K562 (cell line): ENCODE data around the gene SCFD2. TPM values are rescaled to one million over a fixed set of nuclear protein-coding genes. Genes with fewer than 3 reads are reported as not detected.

ENCODE experiments used
- ATAC-seq: fragments of 200-7000 bp; cut with Tn5 transposase; 3 replicates; pipeline ENCODE4 v1.9.1; 2020; ENCODE audit warnings: moderate library complexity
- BruUV-seq: library from RNA; stranded (reverse); fragments of 400-500 nt; replicated peaks from 2 replicates; lab custom pipeline; 2021; lab: Mats Ljungman, UMichigan
- CTCF ChIA-PET: fragments of 300-600 bp; formaldehyde crosslinking; extraction: SDS; loops from one replicate; lab custom pipeline; 2021; ENCODE audit warnings: low intra/inter-chr PET ratio; lab: Yijun Ruan, JAX
- POLR2A ChIA-PET: fragments of 300-600, 350-650 bp; sonication (Branson Sonifier 250); formaldehyde crosslinking; extraction: SDS; loops from one replicate; lab custom pipeline; 2021; ENCODE audit warnings: antibody characterized with exemption, inconsistent platforms; lab: Yijun Ruan, JAX
- DNase-seq, 4 experiments: peaks; one replicate each; pipeline versions ENCODE4 v3.0.0 to v3.0.0-alpha.2; 2011 to 2018; ENCODE audit warnings: low spot score in 3 of 4, mixed read lengths in 3 of 4; ENCODE audit errors: extremely low read depth in 1 of 4
- FAIRE-seq: peaks from 2 replicates; lab custom pipeline; 2011; peaks lifted over from hg19 to GRCh38; lab: Jason Lieb, UNC
- H2AFZ ChIP-seq: 2 replicates; pipeline ENCODE4 v1.6.0; 2011; ENCODE audit warnings: low read depth, low read length, control low read depth, inconsistent platforms
- H3K27ac ChIP-seq: fragments of 200-600 bp; 3 replicates; pipeline ENCODE4 v1.8.0; 2011; ENCODE audit warnings: low read depth, mild to moderate bottlenecking, control low read depth, inconsistent platforms, low read length, moderate library complexity, mixed read lengths; ENCODE audit errors: extremely low read depth
- H3K27me3 ChIP-seq, 2 experiments: fragments of 300-600 bp in 1 of 2; 2 replicates in 1 of 2; 3 replicates in 1 of 2; pipeline versions ENCODE4 v1.6.0 to v1.8.0; 2011; ENCODE audit warnings: inconsistent platforms in 2 of 2, low read length in 2 of 2, mild to moderate bottlenecking in 1 of 2, mixed read lengths in 1 of 2, moderate library complexity in 1 of 2; ENCODE audit not compliant: control insufficient read depth in 2 of 2, insufficient read depth in 2 of 2
- H3K36me3 ChIP-seq: fragments of 300-600 bp; 3 replicates; pipeline ENCODE4 v1.8.0; 2011; ENCODE audit warnings: mild to moderate bottlenecking, low read length, inconsistent platforms; ENCODE audit not compliant: control insufficient read depth, insufficient read depth
- H3K4me1 ChIP-seq, 2 experiments: fragments of 200-600 bp in 1 of 2; replicated peaks in 1 of 2; 2 replicates in 1 of 2; 3 replicates in 1 of 2; pipeline versions ENCODE4 v1.5.1 to v1.8.0; 2011; ENCODE audit warnings: inconsistent platforms in 2 of 2, low read length in 2 of 2, mild to moderate bottlenecking in 1 of 2, mixed read lengths in 1 of 2, moderate library complexity in 1 of 2; ENCODE audit not compliant: control insufficient read depth in 2 of 2, insufficient read depth in 2 of 2
- H3K4me2 ChIP-seq: 2 replicates; pipeline ENCODE4 v1.6.1; 2011; ENCODE audit warnings: low read length, control low read depth, inconsistent platforms, mixed read lengths; ENCODE audit not compliant: insufficient read depth
- H3K4me3 ChIP-seq: fragments of 200-600 bp; sonication (generic), shearing (Covaris generic); 2 replicates; pipeline ENCODE4 v1.5.1; 2016; ENCODE audit warnings: control low read depth, inconsistent platforms
- H3K79me2 ChIP-seq: fragments of 200-600 bp; 3 replicates; pipeline ENCODE4 v1.8.0; 2011; ENCODE audit warnings: low read length, inconsistent platforms; ENCODE audit not compliant: control insufficient read depth, insufficient read depth
- H3K9ac ChIP-seq, 2 experiments: 2 replicates each; pipeline versions ENCODE4 v1.6.0 to v1.6.1; 2011; ENCODE audit warnings: low read depth in 2 of 2, low read length in 2 of 2, control low read depth in 1 of 2, inconsistent platforms in 1 of 2, mild to moderate bottlenecking in 1 of 2, mixed read lengths in 1 of 2; ENCODE audit not compliant: insufficient read depth in 1 of 2
- H3K9me1 ChIP-seq: one replicate; pipeline ENCODE4 v1.6.0; 2011; ENCODE audit warnings: inconsistent platforms, mild to moderate bottlenecking, low read length, moderate library complexity; ENCODE audit not compliant: control insufficient read depth, insufficient read depth
- H3K9me3 ChIP-seq: replicated peaks from 2 replicates; pipeline ENCODE4 v1.5.1; 2011; ENCODE audit warnings: low read depth, low read length, inconsistent platforms; ENCODE audit not compliant: control insufficient read depth, insufficient read depth
- H4K20me1 ChIP-seq: replicated peaks from 2 replicates; pipeline ENCODE4 v1.6.1; 2011; ENCODE audit warnings: low read length, inconsistent platforms, mixed read lengths; ENCODE audit not compliant: control insufficient read depth, insufficient read depth
- CBX5 ChIP-seq: IDR thresholded peaks from 2 replicates; pipeline ENCODE4 v1.6.1; 2014; ENCODE audit warnings: low read depth, borderline replicate concordance
- CXXC5 ChIP-seq: fragments of 250-450 bp; sonication (Bioruptor Pico); IDR thresholded peaks from 2 replicates; pipeline ENCODE4 v1.8.0; 2022; ENCODE audit warnings: inconsistent platforms, mild to moderate bottlenecking, moderate library complexity
- EHMT2 ChIP-seq: fragments of 450-650 bp; IDR thresholded peaks from 2 replicates; pipeline ENCODE4 v1.6.1; 2018; ENCODE audit warnings: antibody characterized with exemption
- NCOR1 ChIP-seq: fragments of 450-650 bp; IDR thresholded peaks from 2 replicates; pipeline ENCODE4 v1.6.1; 2016; ENCODE audit warnings: mild to moderate bottlenecking, moderate library complexity
- PRPF4 ChIP-seq: fragments of 200-400 bp; formaldehyde crosslinking; IDR thresholded peaks from one replicate; pipeline ENCODE4 v1.6.1; 2017; ENCODE audit warnings: low read length, low read depth, mild to moderate bottlenecking; ENCODE audit not compliant: insufficient read depth, poor library complexity, severe bottlenecking
- RAD21 ChIP-seq, 2 experiments: fragments of 250-450 bp in 1 of 2; fragments of 450-650 bp in 1 of 2; sonication (Bioruptor Pico) in 1 of 2; formaldehyde crosslinking in 1 of 2; IDR thresholded peaks in 1 of 2; conservative IDR thresholded peaks in 1 of 2; 2 replicates each; pipeline versions ENCODE4 v1.4.0 to v1.8.0; 2020 to 2022; ENCODE audit warnings: mild to moderate bottlenecking in 2 of 2, moderate library complexity in 1 of 2
- SOX6 ChIP-seq: fragments of 450-650 bp; IDR thresholded peaks from 2 replicates; pipeline ENCODE4 v1.6.1; 2014; ENCODE audit warnings: mild to moderate bottlenecking
- XRCC5 ChIP-seq: fragments of 200-400 bp; formaldehyde crosslinking; IDR thresholded peaks from 2 replicates; pipeline ENCODE4 v1.6.1; 2017; ENCODE audit warnings: low read depth, mild to moderate bottlenecking, low read length
- ZNF408 ChIP-seq: fragments of 250-450 bp; sonication (Bioruptor Pico); IDR thresholded peaks from 2 replicates; pipeline ENCODE4 v1.4.0; 2020; ENCODE audit warnings: low read depth, mild to moderate bottlenecking, moderate library complexity
- ZNF696 ChIP-seq: fragments of 250-450 bp; sonication (Bioruptor Pico); conservative IDR thresholded peaks from 2 replicates; pipeline ENCODE4 v1.4.0; 2020; ENCODE audit warnings: mild to moderate bottlenecking, moderate library complexity
- WGBS: fragments of 100-300 bp; shearing (Covaris generic); methylation state at CpG from one replicate; pipeline ENCODE4 v1.1.6; 2016; ENCODE audit warnings: low coverage, mixed read lengths; ENCODE audit not compliant: insufficient coverage; ENCODE audit errors: missing lambda C conversion rate; 5-methylcytosine and 5-hydroxymethylcytosine counted together
- in situ Hi-C: fragments of 300-500 bp; cut with MboI; formaldehyde crosslinking; loops from 4 replicates; pipeline ENCODE4 v1.15.0; 2018; ENCODE audit warnings: inconsistent platforms, mixed read lengths
- intact Hi-C: fragments of 100-400 bp; cut with micrococcal nuclease; formaldehyde crosslinking; loops from 2 replicates; pipeline ENCODE4 v1.14.2; 2022
- polyA plus RNA-seq, 8 experiments: library from polyadenylated mRNA; depleted of rRNA in 4 of 8; stranded (reverse) in 5 of 8; unstranded in 3 of 8; fragments of >200 nt; fragmentation: Nextera tagmentation in 2 of 8; fragmentation: Illumina TruSeq in 1 of 8; extraction: Ambion mirVana in 2 of 8; extraction: Trizol in 1 of 8; gene quantifications; 2 replicates each; pipeline versions ENCODE4 v1.2.1 to v1.2.3, GENCODE V29; 2011 to 2014; ENCODE audit warnings: inconsistent platforms in 1 of 8, missing spikeins in 1 of 8
- total RNA-seq, 7 experiments: library from RNA; depleted of rRNA in 6 of 7; stranded (reverse); fragments of >200 nt in 6 of 7; fragmentation: Illumina TruSeq in 2 of 7; extraction: Trizol in 2 of 7; gene quantifications; 2 replicates each; pipeline versions ENCODE4 v1.2.1 to v1.2.3, GENCODE V29; 2011 to 2021; ENCODE audit warnings: low replicate concordance in 1 of 7
- TF ChIP-seq, protein P1 (sequence below): fragments of 450-650 bp; IDR thresholded peaks from 2 replicates; pipeline ENCODE4 v1.6.1; 2016
- TF ChIP-seq, protein P2 (sequence below): sonication (generic); formaldehyde crosslinking; IDR thresholded peaks from 2 replicates; pipeline ENCODE4 v1.8.0; 2022; ENCODE audit warnings: mild to moderate bottlenecking, missing genetic modification reagents

The SCFD2 gene
- total and polyA plus RNA-seq, 9 of the 15 experiments (the other 6 are each of a cell fraction or from before 2014, with no cell fraction given): 5.7 to 30.3 (median 22.8) TPM

DNA sequence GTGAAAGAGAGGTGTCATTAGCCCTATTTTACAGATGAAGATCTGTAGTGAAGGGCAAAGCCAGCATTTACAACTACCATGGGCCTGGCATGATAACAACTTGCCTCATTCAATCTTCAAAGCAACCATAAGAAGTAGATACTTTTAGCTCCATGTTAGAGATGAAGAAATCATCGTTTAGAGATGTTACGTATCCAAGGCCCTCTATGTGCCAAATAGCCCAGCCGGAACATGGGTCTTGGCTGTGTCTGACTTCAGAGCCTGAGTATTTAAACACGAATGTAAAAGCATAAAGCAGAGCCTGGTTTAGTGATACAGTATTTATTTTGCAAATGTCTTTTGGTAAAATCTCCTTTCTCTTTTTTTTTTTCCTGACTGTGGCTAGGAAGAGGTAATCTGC lies 306.6 kb downstream of the SCFD2 start (continued):
- TF ChIP-seq, protein P1, sequence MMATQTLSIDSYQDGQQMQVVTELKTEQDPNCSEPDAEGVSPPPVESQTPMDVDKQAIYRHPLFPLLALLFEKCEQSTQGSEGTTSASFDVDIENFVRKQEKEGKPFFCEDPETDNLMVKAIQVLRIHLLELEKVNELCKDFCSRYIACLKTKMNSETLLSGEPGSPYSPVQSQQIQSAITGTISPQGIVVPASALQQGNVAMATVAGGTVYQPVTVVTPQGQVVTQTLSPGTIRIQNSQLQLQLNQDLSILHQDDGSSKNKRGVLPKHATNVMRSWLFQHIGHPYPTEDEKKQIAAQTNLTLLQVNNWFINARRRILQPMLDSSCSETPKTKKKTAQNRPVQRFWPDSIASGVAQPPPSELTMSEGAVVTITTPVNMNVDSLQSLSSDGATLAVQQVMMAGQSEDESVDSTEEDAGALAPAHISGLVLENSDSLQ: no peak

DNA sequence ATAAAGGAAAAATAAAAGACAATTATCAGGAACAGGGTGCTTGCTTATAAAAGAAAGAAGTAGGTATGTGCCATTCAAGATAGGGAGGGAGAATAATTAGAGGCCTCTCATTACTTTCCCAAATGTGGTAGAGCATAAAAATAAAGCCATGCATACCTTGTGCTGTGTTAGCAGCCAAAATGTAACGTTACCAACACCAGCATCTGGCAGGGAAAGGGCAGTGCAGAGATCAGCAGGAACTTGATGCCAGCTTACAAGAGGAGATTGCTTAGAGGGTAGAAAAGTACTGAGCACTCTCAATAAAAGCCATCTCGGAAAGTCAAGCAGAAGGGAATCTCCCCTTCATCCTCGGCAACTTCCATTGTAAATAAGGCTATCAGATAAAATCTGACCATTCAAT lies 308.2 kb downstream of the SCFD2 start:
- intact Hi-C loops: no loop called here
- Histone ChIP-seq H3K36me3 (no peaks in the 10 kb centered on the region), H3K27ac (no peak overlapping the region), H3K4me2 (no peak overlapping the region), H3K9ac (no peak overlapping the region), H3K9me1 (no peaks in the 10 kb centered on the region), H4K20me1 (no peaks in the 10 kb centered on the region), H3K4me3 (no peak overlapping the region), H3K79me2 (no peaks in the 10 kb centered on the region), H2AFZ (no peak overlapping the region), H3K4me1 (no peaks in the 10 kb centered on the region), H3K9me3 (no peaks in the 10 kb centered on the region), H3K27me3 (no peaks in the 10 kb centered on the region)
- ATAC-seq (no peak), DNase-seq (no peak), FAIRE-seq (no peak)
- TF ChIP-seq ZNF408 (CRISPR knock-in tag) (no peak), CXXC5 (no peak), NCOR1 (no peak), PRPF4 (no peak), RAD21 (CRISPR knock-in tag; conservative IDR thresholded peaks at IDR 0.05 in 1 of 2, IDR thresholded peaks at IDR 0.05 in 1 of 2) (no peak), CBX5 (no peak), EHMT2 (no peak), SOX6 (no peak), ZNF696 (CRISPR knock-in tag) (no peak), XRCC5 (no peak)
- TF ChIP-seq, protein P2, sequence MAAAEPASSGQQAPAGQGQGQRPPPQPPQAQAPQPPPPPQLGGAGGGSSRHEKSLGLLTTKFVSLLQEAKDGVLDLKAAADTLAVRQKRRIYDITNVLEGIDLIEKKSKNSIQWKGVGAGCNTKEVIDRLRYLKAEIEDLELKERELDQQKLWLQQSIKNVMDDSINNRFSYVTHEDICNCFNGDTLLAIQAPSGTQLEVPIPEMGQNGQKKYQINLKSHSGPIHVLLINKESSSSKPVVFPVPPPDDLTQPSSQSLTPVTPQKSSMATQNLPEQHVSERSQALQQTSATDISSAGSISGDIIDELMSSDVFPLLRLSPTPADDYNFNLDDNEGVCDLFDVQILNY (CRISPR knock-in tag): no peak
- BruUV-seq: no TSS peak
- in situ Hi-C loops: no loop called here
- ChIA-PET CTCF (no interaction called here), POLR2A (no interaction called here)
- 87% methylated on average over 3 of the region's 3 CpGs for WGBS
